NCI-H146 (cell line): ENCODE data around the gene CASZ1.

Experiments
- DNase-seq: peaks from one replicate; lab custom pipeline; 2025; lab: John Stamatoyannopoulos, UW

Gene CASZ1

DNA sequence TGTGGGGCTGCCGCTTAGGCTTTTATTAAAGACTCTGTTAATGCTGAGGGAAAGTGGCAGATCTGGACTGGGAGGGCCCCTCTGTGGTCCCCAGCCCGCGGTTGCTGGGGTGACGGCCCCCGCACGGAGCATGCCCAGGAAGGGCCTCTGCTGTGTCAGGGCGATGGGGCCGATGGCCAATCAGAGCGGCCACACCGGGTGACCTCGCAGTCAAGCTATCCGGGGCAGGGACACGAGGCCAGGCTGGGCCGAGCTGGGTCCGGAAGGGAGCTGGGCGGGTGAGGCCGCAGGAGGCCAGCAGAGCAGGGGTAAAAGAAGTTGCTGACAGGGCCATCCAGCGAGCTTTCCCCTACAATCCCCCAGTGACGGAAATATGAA, 145.1 kb downstream of the CASZ1 start:
- DNase-seq, result no peak

GRCh38 chr1:10650556-10651388, 145.7 kb downstream of the CASZ1 start:
- no peak for DNase-seq

DNA sequence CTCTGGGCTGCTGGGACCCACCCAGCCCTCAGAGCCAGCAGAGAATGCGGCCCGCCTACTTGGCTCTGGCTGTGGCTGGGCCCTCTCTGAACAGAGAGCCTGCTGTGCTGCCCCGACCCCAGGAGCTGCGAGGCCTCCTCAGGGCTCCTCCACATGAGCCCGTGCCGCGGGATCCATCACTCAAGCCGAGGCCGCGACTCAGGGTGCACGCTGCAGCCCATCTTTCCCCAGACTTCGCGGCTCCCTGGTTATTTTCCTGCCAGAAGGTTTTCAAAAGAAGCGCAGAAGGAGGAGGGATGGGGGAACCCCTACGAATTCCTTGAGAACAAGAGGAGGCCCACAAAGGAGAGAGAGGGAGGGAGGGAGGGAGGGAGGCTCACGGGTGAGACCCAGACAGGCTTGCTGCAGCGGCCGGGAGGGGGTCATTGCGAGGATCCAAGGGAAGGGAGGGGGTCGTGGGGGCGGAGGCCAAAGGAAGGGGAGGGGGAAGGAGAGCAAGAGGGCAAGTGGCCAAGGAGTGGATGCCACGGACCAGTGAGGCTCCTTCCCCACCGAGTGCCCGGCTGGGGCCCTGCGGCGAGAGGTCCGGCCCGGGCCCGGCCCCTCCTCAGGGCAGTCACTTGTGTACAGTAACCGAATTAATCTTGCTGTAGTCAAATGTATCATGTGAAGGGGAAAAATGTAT, 146.8 kb downstream of the CASZ1 start:
- DNase-seq, result no peak

DNA sequence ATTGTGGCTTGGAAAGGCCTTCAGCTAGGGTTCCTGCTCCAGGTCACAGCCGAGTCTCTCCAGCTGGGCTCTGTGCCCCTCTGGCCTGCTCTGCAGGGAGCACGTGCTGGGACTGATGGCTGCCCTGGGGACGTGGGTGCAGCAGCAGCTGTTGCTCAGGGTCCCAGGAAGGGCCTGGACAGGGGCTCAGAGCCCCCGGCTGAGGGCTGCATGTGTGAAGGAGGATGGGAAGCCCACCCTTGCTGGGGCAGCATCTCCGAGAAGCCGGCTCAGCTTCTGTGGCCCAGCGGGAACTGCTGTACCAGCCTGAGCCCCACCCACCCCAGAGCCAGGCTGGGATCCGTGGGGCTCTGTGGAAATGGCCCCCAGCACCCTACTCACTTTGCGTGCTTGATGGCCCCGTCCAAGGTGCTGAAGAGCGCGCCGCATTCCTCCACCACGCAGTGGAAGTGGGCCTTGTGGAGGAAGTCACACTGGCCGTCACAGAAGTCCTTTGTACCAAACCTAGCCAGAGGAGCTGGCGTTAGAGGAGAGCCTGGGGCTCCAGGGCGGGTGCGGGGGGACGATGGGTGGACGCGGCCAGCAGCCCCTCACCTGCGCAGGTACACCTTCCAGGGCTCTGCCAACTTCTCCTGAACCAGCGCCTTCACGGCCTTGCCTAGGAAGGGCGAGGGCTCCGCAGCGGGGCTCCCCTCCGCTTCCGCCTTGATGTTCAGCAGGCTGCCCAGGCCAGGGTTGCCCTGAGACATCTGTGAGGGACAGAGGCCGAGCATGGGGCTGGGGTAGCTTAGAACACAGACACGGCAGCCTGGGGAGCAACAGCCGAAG, 147.5 kb downstream of the CASZ1 start:
- no peak for DNase-seq

- DNase-seq, result no peak
These were observed 148.9 kb downstream of the CASZ1 start for GRCh38 chr1:10647414-10648170.

GRCh38 chr1:10646347-10646861, 150.0 kb downstream of the CASZ1 start:
- DNase-seq, result no peak

DNA sequence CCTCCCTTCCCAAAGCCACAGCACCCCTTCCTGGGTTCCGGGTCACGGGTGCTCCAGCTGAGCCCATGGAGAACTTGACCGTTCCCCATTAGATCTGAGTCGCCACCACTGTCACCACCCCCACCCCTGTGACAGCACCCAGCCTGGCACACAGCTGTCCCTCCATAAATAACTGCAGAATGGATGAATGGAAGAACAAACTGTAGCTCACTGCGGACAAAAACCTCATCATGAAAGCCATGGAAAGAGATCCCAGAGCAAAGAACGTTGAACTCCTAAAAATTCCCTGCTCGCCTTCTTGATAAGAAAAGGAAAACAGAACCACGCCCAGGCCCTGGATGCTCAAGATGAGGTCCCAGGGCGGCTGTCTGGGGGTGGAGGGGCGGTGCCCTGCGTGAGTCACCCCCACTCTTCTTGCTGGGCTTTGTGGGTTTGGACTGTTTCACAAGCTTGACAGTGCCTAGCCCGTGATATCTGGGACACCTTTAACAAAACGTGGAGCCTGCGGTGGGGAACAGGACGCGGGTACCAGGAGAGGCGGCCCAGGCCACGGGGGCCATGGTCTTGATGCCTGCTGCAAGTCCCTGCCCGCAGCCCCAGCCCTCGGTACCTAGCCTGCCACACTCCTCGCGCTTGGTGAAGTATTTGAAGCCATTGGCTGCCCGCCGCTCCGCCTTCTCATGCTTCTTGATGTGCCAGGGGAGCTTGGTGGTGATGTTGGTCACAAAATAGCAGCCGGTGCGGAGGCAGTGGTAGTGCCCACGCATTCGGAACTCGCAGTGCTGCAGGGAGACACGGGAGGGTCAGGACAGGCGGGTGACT, 151.9 kb downstream of the CASZ1 start:
- DNase-seq, result no peak

DNA sequence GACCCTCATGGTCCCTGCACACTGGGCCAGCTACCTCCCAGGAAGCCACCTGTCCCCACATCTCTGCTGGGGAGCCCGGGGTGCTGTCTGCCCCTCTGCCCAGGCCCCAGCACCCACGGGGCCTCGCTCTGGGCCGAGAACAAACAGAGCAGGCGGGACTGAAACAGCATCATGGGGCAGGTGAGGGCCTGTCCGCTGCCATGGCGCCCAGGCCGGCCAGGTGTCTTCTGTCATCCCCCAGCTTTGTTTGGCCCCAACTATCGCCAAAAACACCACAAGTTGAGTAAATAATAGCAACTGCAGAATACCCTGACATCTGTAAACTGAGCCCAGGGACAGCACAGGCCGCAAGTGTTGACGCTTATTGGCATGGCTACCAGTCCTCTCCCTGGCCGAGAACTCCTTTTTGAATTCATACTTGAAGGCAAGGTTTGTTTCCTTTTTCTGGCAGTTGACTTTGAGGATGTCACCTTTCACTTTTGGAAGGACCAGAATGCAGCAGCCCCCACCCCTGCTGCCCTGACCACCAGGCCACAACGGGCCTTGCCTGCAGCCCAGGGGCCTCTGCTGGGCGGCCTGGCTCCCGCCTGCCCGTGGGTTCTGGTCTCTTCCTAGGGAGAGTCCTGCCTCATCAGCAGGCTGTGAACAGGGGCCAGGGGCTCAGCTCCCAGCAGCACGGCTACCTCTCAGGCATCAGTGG, 152.7 kb downstream of the CASZ1 start:
- DNase-seq, result peak; percentile 22

DNA sequence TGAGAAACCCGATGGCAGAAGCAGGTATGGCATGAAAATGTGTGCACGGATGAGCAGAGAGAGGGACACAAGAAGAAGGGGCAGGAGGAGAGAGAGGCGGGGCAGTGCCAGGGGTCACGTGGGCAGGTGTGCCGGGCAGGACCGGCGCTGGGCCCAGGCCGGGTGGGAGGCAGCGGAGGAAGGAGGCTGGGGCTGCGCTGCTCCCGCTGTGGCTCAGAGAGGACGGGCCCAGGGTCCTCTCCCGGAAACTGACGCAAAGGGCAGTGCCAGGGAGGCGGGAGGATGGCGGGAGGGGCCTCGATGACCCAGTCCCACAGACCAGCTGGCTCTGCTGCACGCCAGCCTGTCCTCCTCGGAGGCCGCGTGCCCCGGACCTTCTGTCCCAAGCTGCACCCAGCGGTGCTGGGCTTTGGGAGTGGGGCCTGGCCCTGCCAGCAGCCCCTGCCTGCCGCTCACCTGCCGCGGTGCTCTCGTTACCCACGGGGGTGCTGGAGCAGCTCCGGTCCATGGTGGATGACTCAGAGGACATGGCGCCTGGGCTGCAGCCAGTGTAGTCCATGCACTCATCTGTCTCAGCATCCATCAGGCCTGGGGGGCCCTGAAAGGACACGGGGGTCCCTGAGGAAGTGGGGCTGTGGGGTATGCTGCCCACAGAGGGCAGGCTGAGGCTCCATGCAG, 153.9 kb downstream of the CASZ1 start:
- no peak for DNase-seq

GRCh38 chr1:10641976-10642375, 154.5 kb downstream of the CASZ1 start:
- DNase-seq, result no peak

- no peak for DNase-seq
These were observed 155.4 kb downstream of the CASZ1 start for GRCh38 chr1:10640843-10641553.

DNA sequence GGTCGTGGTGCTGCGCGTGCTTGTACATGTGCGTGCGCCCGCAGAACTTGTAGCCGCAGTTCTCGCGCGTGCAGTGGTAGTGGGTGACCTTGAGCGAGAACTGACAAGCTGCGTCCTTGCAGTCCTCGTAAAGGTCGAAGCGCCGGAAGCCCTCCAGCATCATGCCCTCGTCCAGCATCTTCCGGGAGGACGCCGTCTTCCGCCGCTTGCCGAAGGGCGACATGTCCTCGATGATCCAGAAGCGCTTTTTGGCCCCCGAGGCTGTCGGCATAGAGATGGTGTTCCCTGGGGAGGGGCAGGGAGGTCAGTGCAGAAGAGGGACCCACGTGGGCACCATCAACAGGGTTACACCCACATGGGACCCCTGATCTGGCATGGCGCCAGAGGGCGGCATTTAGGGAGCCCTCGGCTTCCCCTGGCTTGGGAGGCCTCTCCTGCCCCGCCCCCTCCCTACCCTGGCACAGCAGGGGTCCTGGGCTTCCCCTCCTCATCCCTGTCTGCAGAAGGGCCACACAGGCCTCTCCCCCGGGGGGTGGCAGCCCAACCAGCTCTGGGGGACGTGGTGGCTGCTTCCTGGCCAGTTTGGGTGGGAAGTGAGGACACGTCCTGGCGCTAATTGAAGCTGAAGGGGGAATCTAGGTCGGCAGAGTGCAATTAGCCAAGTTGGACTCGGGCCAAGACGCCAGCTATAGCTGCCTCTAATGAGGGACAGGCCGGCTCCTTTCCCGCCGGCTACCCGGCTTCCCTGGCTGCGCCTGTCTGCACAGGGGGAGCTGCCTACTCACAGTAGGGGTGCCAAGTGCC, 156.5 kb downstream of the CASZ1 start:
- DNase-seq, result peak; percentile 43

- no peak for DNase-seq
These were observed 157.3 kb downstream of the CASZ1 start for GRCh38 chr1:10639011-10639774.

- DNase-seq, result no peak
These were observed 157.9 kb downstream of the CASZ1 start for GRCh38 chr1:10638559-10639005.

- no peak for DNase-seq
These were observed 158.4 kb downstream of the CASZ1 start for GRCh38 chr1:10637834-10638558.

DNA sequence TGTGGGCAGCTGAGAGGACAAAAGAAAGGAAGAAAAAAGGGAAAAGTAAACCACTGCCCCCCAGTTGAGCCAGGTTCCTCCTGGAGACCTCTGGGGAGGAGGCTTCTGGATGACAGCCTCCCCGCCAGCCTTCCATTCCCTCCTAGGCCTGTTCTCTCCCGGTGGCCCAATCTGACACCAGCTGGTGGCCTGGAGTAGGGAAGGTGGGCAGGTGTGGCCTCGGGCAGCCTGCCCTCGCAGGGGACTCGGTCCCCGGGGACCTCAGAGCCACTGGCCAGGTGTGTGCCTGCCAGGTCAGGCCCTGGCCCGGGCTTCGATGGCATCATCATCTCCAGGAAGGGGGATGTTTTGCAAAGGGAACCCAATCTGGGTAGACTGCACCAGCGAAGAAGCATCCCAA, 159.0 kb downstream of the CASZ1 start:
- DNase-seq, result no peak

DNA sequence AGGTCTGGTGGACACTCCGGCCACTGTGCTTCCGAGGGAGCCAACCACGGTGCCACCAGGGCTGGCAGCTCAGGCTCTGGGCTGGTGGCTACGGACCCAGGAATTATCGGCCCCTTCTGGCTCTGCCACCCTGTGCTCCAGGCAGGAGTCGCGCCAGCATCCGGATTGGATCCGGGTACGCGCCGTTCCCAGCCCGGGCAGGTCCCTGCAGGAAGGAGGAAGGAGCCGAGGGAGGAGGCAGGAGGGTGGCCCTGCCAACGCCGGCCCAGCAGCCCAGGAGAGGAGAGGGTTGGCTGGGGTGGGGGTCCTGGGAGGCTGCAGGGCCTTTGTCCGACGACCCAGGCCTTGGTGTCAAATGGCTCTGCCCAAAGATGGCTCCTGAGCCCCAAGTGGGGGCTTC, 160.5 kb downstream of the CASZ1 start:
- DNase-seq, result no peak
